Neural progenitor cell (in vitro differentiated cells): ENCODE data around the gene GATA5. TPM values are rescaled to one million over a fixed set of nuclear protein-coding genes. Genes with fewer than 3 reads are reported as not detected.

Source experiments
- DNase-seq: peaks from one replicate; pipeline ENCODE4 v3.0.0-alpha.2; 2016; ENCODE audit warnings: low spot score
- H2AFZ ChIP-seq: fragments of 200-600 bp; sonication (generic); replicated peaks from 2 replicates; pipeline ENCODE4 v1.6.1; 2016; ENCODE audit warnings: antibody characterized with exemption
- H3F3A ChIP-seq: fragments of 200-600 bp; sonication (generic); 2 replicates; pipeline ENCODE4 v1.6.1; 2016; ENCODE audit warnings: antibody characterized with exemption, low read depth
- H3K27ac ChIP-seq: fragments of 200-600 bp; sonication (generic); 2 replicates; pipeline ENCODE4 v1.5.1; 2016; ENCODE audit warnings: mild to moderate bottlenecking
- H3K27me3 ChIP-seq: fragments of 200-600 bp; sonication (generic); 2 replicates; pipeline ENCODE4 v1.6.1; 2016; ENCODE audit warnings: mild to moderate bottlenecking, moderate library complexity
- H3K36me3 ChIP-seq: fragments of 200-600 bp; sonication (generic); 2 replicates; pipeline ENCODE4 v1.5.1; 2016
- H3K4me1 ChIP-seq: fragments of 200-600 bp; sonication (generic); 2 replicates; pipeline ENCODE4 v1.6.1; 2016; ENCODE audit warnings: mixed run types
- H3K4me2 ChIP-seq: fragments of 200-600 bp; sonication (generic); 2 replicates; pipeline ENCODE4 v1.6.1; 2016
- H3K4me3 ChIP-seq: fragments of 200-600 bp; sonication (generic); 2 replicates; pipeline ENCODE4 v1.5.1; 2016
- H3K79me2 ChIP-seq: fragments of 200-600 bp; sonication (generic); 2 replicates; pipeline ENCODE4 v1.6.1; 2016; ENCODE audit warnings: low read depth
- H3K9ac ChIP-seq: fragments of 200-600 bp; sonication (generic); 2 replicates; pipeline ENCODE4 v1.6.1; 2016
- H3K9me3 ChIP-seq: fragments of 200-600 bp; sonication (generic); 2 replicates; pipeline ENCODE4 v1.5.1; 2016; ENCODE audit warnings: low read depth
- H4K20me1 ChIP-seq: fragments of 200-600 bp; sonication (generic); 2 replicates; pipeline ENCODE4 v1.6.1; 2016; ENCODE audit warnings: low read depth
- H3K27ac Mint-ChIP-seq: 3 replicates; pipeline ENCODE4 v1.8.0; 2021; ENCODE audit warnings: mixed read lengths
- H3K27me3 Mint-ChIP-seq: 2 replicates; pipeline ENCODE4 v1.8.0; 2022; ENCODE audit warnings: low read depth, mild to moderate bottlenecking, inconsistent platforms, moderate library complexity, mixed read lengths; ENCODE audit not compliant: insufficient read depth
- H3K36me3 Mint-ChIP-seq: 3 replicates; pipeline ENCODE4 v1.8.0; 2021; ENCODE audit warnings: mixed read lengths
- H3K4me1 Mint-ChIP-seq: 3 replicates; pipeline ENCODE4 v1.8.0; 2021; ENCODE audit warnings: mixed read lengths
- H3K4me3 Mint-ChIP-seq: 3 replicates; pipeline ENCODE4 v1.8.0; 2021; ENCODE audit warnings: mild to moderate bottlenecking, moderate library complexity, mixed read lengths
- H3K9me3 Mint-ChIP-seq: 3 replicates; pipeline ENCODE4 v1.8.0; 2020; ENCODE audit warnings: mixed read lengths
- EZH2 ChIP-seq: fragments of 200-600 bp; sonication (generic); IDR thresholded peaks from 2 replicates; pipeline ENCODE4 v1.6.1; 2017; ENCODE audit warnings: antibody characterized with exemption, mild to moderate bottlenecking, moderate library complexity
- EZH2phosphoT487 ChIP-seq: fragments of 200-600 bp; sonication (generic); IDR thresholded peaks from 2 replicates; pipeline ENCODE4 v1.6.1; 2017; ENCODE audit warnings: antibody characterized with exemption
- total RNA-seq: library from RNA; depleted of rRNA; stranded (reverse); fragments of >200 nt; gene quantifications from 2 replicates; pipeline ENCODE4 v1.2.3, GENCODE V29; 2015; ENCODE audit warnings: low replicate concordance
- TF ChIP-seq, protein P1 (sequence below): fragments of 200-600 bp; sonication (generic); IDR thresholded peaks from 2 replicates; pipeline ENCODE4 v1.5.1; 2017; ENCODE audit warnings: antibody characterized with exemption, mild to moderate bottlenecking

The GATA5 gene
- total RNA-seq, 1 donor from 2014 or later: not detected

DNA sequence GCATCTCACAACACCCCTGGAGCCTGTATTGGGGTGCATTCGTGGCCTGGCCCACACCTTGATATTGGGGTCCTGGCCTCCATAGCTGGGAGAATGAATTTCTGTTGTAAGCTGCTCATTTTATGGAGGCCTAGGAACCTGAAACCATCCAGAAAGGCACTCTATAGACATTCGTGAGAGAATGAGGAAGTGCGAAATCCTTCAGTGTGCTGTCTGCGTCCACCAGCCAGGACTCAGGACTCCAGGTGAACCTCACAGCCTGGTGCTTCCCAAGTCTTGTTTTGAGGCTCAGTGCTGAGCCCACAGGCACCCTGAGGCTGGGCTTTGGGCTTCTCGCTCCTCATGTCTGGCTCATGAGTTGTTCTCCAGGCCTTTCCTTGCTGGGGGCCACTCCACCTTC is 36.6 kb downstream of the GATA5 start:
- H3K4me1 Mint-ChIP-seq: no peaks in the 10 kb centered on the region
- no peak for DNase-seq
- no peak overlapping the region for H3K27ac ChIP-seq
- peaks cover 2% of the 10 kb centered on the region for H3K9me3 Mint-ChIP-seq
- no peaks in the 10 kb centered on the region for H3K4me1 ChIP-seq
- H3K79me2 ChIP-seq: no peaks in the 10 kb centered on the region
- no peaks in the 10 kb centered on the region for H3F3A ChIP-seq
- no peak overlapping the region for H3K4me3 Mint-ChIP-seq
- TF ChIP-seq, protein P1, sequence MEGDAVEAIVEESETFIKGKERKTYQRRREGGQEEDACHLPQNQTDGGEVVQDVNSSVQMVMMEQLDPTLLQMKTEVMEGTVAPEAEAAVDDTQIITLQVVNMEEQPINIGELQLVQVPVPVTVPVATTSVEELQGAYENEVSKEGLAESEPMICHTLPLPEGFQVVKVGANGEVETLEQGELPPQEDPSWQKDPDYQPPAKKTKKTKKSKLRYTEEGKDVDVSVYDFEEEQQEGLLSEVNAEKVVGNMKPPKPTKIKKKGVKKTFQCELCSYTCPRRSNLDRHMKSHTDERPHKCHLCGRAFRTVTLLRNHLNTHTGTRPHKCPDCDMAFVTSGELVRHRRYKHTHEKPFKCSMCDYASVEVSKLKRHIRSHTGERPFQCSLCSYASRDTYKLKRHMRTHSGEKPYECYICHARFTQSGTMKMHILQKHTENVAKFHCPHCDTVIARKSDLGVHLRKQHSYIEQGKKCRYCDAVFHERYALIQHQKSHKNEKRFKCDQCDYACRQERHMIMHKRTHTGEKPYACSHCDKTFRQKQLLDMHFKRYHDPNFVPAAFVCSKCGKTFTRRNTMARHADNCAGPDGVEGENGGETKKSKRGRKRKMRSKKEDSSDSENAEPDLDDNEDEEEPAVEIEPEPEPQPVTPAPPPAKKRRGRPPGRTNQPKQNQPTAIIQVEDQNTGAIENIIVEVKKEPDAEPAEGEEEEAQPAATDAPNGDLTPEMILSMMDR: no peak
- TF ChIP-seq EZH2: no peak
- no peak for TF ChIP-seq EZH2phosphoT487
- peaks cover 2% of the 10 kb centered on the region for H3K27me3 ChIP-seq
- H3K36me3 Mint-ChIP-seq: no peaks in the 10 kb centered on the region
- no peaks in the 10 kb centered on the region for H3K36me3 ChIP-seq
- no peak overlapping the region for H3K4me2 ChIP-seq
- H3K4me3 ChIP-seq: no peak overlapping the region
- no peak overlapping the region for H2AFZ ChIP-seq
- H4K20me1 ChIP-seq: no peaks in the 10 kb centered on the region
- H3K27ac Mint-ChIP-seq: no peak overlapping the region
- no peaks in the 10 kb centered on the region for H3K9me3 ChIP-seq
- H3K27me3 Mint-ChIP-seq: peaks cover 21% of the 10 kb centered on the region
- H3K9ac ChIP-seq: no peak overlapping the region

DNA sequence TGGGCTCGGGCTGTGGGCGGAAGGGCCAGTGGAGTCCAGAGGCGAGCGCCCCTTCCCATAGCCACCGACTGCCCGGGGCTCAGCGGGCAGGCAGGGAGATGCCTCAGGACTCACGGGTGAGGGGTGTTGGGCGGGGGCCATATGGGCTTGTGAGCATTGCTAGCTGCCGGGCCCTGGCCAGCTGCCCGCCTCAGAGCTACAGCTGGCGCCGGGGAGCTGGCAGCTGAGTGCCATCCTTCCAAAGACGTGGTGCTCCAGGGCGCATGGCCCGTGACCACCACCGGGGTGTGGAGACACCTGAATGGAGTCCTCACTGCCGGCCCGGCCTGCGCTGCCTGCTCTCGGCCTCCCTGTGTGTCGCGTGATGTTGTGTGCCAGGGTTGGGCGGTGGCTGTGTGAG is 37.9 kb downstream of the GATA5 start:
- Mint-ChIP-seq H3K4me3 (no peak overlapping the region), H3K9me3 (peaks cover 2% of the 10 kb centered on the region), H3K4me1 (no peaks in the 10 kb centered on the region), H3K36me3 (no peaks in the 10 kb centered on the region), H3K27me3 (peaks cover 22% of the 10 kb centered on the region), H3K27ac (peak overlapping the region; percentile 37)
- Histone ChIP-seq H3K4me2 (no peak overlapping the region), H3F3A (no peaks in the 10 kb centered on the region), H3K79me2 (no peaks in the 10 kb centered on the region), H3K9ac (no peak overlapping the region), H2AFZ (no peak overlapping the region), H3K4me1 (no peaks in the 10 kb centered on the region), H4K20me1 (no peaks in the 10 kb centered on the region), H3K9me3 (no peaks in the 10 kb centered on the region), H3K4me3 (no peak overlapping the region), H3K27me3 (peaks cover 2% of the 10 kb centered on the region), H3K27ac (no peak overlapping the region), H3K36me3 (no peaks in the 10 kb centered on the region)
- no peak for TF ChIP-seq EZH2
- TF ChIP-seq EZH2phosphoT487: no peak
- TF ChIP-seq, protein P1: no peak
- no peak for DNase-seq

DNA sequence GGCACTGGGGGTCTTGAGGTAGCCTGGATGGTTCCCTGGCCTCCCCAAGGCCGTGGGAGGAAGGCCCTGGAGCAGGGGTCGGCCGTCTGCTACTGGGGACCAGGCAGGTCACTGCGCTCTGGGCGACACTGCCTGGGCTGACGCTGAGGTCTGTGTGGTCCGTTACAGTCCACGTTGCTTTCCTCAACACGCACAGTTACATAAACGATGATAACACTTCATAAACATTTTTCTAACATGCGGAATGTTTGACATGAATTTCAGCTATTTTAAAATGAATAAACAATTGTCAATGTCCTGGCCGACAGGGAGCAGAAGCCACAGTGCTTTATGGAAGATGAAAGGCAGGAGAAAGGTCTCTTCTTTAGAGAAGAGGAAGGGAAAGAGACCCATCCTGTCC is 38.3 kb downstream of the GATA5 start:
- no peaks in the 10 kb centered on the region for H3K36me3 Mint-ChIP-seq

More for the DNA sequence above, 38.3 kb downstream of the GATA5 start:
- Histone ChIP-seq H3K27me3 (peaks cover 2% of the 10 kb centered on the region), H3K36me3 (no peaks in the 10 kb centered on the region), H3K9ac (no peak overlapping the region), H3K4me1 (no peaks in the 10 kb centered on the region), H2AFZ (no peak overlapping the region), H3K79me2 (no peaks in the 10 kb centered on the region), H3K9me3 (no peaks in the 10 kb centered on the region), H3K27ac (no peak overlapping the region), H4K20me1 (no peaks in the 10 kb centered on the region), H3K4me2 (no peak overlapping the region), H3F3A (no peaks in the 10 kb centered on the region), H3K4me3 (no peak overlapping the region)
- TF ChIP-seq EZH2: no peak
- TF ChIP-seq EZH2phosphoT487: no peak
- TF ChIP-seq, protein P1: no peak
- peaks cover 21% of the 10 kb centered on the region for H3K27me3 Mint-ChIP-seq
- H3K4me1 Mint-ChIP-seq: no peaks in the 10 kb centered on the region
- H3K27ac Mint-ChIP-seq: no peak overlapping the region
- peaks cover 2% of the 10 kb centered on the region for H3K9me3 Mint-ChIP-seq
- H3K4me3 Mint-ChIP-seq: no peak overlapping the region
- no peak for DNase-seq
